GM12878 (cell line): ENCODE results near the gene BCO1. TPM values are rescaled to one million over a fixed set of nuclear protein-coding genes. Genes with fewer than 3 reads are reported as not detected.

Source experiments
- BMI1 ChIP-seq: fragments of 450-650 bp; IDR thresholded peaks from 2 replicates; pipeline ENCODE4 v1.6.1; 2016; ENCODE audit warnings: mild to moderate bottlenecking, moderate library complexity, borderline replicate concordance
- CHD2 ChIP-seq: IDR thresholded peaks from 2 replicates; pipeline ENCODE4 v1.6.1; 2011; ENCODE audit warnings: low read depth, low read length, improper control_type of control experiment, borderline replicate concordance
- E4F1 ChIP-seq: fragments of 450-650 bp; IDR thresholded peaks from 2 replicates; pipeline ENCODE4 v1.6.1; 2018; ENCODE audit warnings: borderline replicate concordance, mild to moderate bottlenecking; ENCODE audit not compliant: partially characterized antibody
- EED ChIP-seq: sonication (generic); IDR thresholded peaks from 2 replicates; pipeline ENCODE4 v1.6.1; 2016; ENCODE audit warnings: antibody characterized with exemption, low read depth
- EGR1 ChIP-seq, 2 experiments: IDR thresholded peaks; 1 replicate in 1 of 2; 2 replicates in 1 of 2; pipeline ENCODE4 v1.6.1; 2011 to 2012; ENCODE audit warnings: low read depth in 2 of 2, low read length in 2 of 2, borderline replicate concordance in 1 of 2, mild to moderate bottlenecking in 1 of 2, moderate library complexity in 1 of 2
- ETV6 ChIP-seq, 2 experiments: fragments of 450-650 bp in 1 of 2; IDR thresholded peaks in 1 of 2; conservative IDR thresholded peaks in 1 of 2; 2 replicates each; pipeline ENCODE4 v1.6.1; 2014; ENCODE audit warnings: antibody characterized with exemption in 1 of 2, borderline replicate concordance in 1 of 2, low read depth in 1 of 2, mild to moderate bottlenecking in 1 of 2, moderate library complexity in 1 of 2
- KAT2A ChIP-seq: conservative IDR thresholded peaks from 2 replicates; pipeline ENCODE4 v1.6.1; 2011; ENCODE audit warnings: low read depth, low read length; ENCODE audit not compliant: control insufficient read depth
- MXI1 ChIP-seq: fragments of 150-350 bp; IDR thresholded peaks from 2 replicates; pipeline ENCODE4 v1.6.1; 2011; ENCODE audit warnings: low read depth, mild to moderate bottlenecking, inconsistent platforms, low read length, improper control_type of control experiment
- MYC ChIP-seq: IDR thresholded peaks from 2 replicates; pipeline ENCODE4 v1.6.1; 2011; ENCODE audit warnings: mild to moderate bottlenecking, low read length, moderate library complexity, inconsistent platforms; ENCODE audit not compliant: insufficient read depth, insufficient replicate concordance, insufficient read length, severe bottlenecking
- NFXL1 ChIP-seq: fragments of 450-650 bp; IDR thresholded peaks from 2 replicates; pipeline ENCODE4 v1.6.1; 2017; ENCODE audit warnings: antibody characterized with exemption, mild to moderate bottlenecking, borderline replicate concordance
- NFYB ChIP-seq: IDR thresholded peaks from 2 replicates; pipeline ENCODE4 v1.6.1; 2011; ENCODE audit warnings: low read depth, mild to moderate bottlenecking, low read length, improper control_type of control experiment, moderate library complexity; ENCODE audit not compliant: insufficient read depth
- PAX5 ChIP-seq: IDR thresholded peaks from 2 replicates; pipeline ENCODE4 v1.6.1; 2011; ENCODE audit warnings: low read depth, low read length, borderline replicate concordance
- RCOR1 ChIP-seq: conservative IDR thresholded peaks from 2 replicates; pipeline ENCODE4 v1.6.1; 2012; ENCODE audit warnings: low read depth, low read length, improper control_type of control experiment
- SIX5 ChIP-seq: IDR thresholded peaks from 2 replicates; pipeline ENCODE4 v1.6.1; 2011; ENCODE audit warnings: mild to moderate bottlenecking, low read depth, low read length, moderate library complexity; ENCODE audit not compliant: severe bottlenecking
- STAT1 ChIP-seq: fragments of 450-650 bp; conservative IDR thresholded peaks from 2 replicates; pipeline ENCODE4 v1.6.1; 2014; ENCODE audit warnings: antibody characterized with exemption, mild to moderate bottlenecking
- ZBED1 ChIP-seq: IDR thresholded peaks from 2 replicates; pipeline ENCODE4 v1.6.1; 2016; ENCODE audit warnings: borderline replicate concordance
- ZNF24 ChIP-seq: fragments of 450-650 bp; IDR thresholded peaks from 2 replicates; pipeline ENCODE4 v1.6.1; 2017; ENCODE audit warnings: antibody characterized with exemption, mild to moderate bottlenecking
- ZNF687 ChIP-seq: fragments of 450-650 bp; IDR thresholded peaks from 2 replicates; pipeline ENCODE4 v1.6.1; 2017; ENCODE audit warnings: mild to moderate bottlenecking, moderate library complexity
- polyA plus RNA-seq, 11 experiments: library from polyadenylated mRNA; depleted of rRNA in 4 of 11; unstranded in 6 of 11; stranded (reverse) in 5 of 11; fragments of >200 nt; fragmentation: Nextera tagmentation in 4 of 11; fragmentation: Illumina TruSeq in 1 of 11; extraction: Ambion mirVana in 4 of 11; extraction: Trizol in 1 of 11; gene quantifications; 1 replicate in 1 of 11; 2 replicates in 10 of 11; pipeline versions ENCODE4 v1.2.1 to v1.2.3, GENCODE V29; 2011 to 2016; ENCODE audit warnings: inconsistent platforms in 2 of 11, missing spikeins in 2 of 11, low read depth in 1 of 11
- total RNA-seq, 4 experiments: library from RNA; depleted of rRNA in 3 of 4; stranded (reverse); fragments of >200 nt in 3 of 4; fragmentation: Illumina TruSeq in 1 of 4; extraction: Trizol in 1 of 4; gene quantifications; 2 replicates each; pipeline versions ENCODE4 v1.2.1 to v1.2.3, GENCODE V29; 2013 to 2021
- TF ChIP-seq, protein P1 (sequence below): fragments of 450-650 bp; formaldehyde crosslinking; IDR thresholded peaks from 2 replicates; pipeline ENCODE4 v1.4.0; 2020; ENCODE audit warnings: mild to moderate bottlenecking, moderate library complexity

Gene BCO1
- total and polyA plus RNA-seq, 10 of the 15 experiments (the other 5 are each of a cell fraction or from before 2014, with no cell fraction given) = 0.09 to 0.21 (median 0.14) TPM; not detected in 7

GRCh38 chr16:81314603-81315270, 76.2 kb downstream of the BCO1 start, which contains the start of gene GAN (continued):
- TF ChIP-seq NFXL1 (peak; percentile 45; the same call in 1 of the 2 replicates), PAX5 (0 out of 2 replicates have a peak, but pooled peaks have one; percentile 38), BMI1 (no peak), EED (peak; percentile 54), ZBED1 (no peak), ZNF687 (no peak; the same call in 1 of the 2 replicates), MXI1 (no peak), NFYB (peak; percentile 42; the same call in 1 of the 2 replicates), KAT2A (no peak), ETV6 (conservative IDR thresholded peaks at IDR 0.05 in 1 of 2, IDR thresholded peaks at IDR 0.05 in 1 of 2; ENCODE audit: borderline replicate concordance in 1 of 2, low read depth in 1 of 2) (no peak), STAT1 (no peak), SIX5 (peak; percentile 31), EGR1 (IDR thresholded peaks at IDR 0.05; ENCODE audit: borderline replicate concordance in 1 of 2, low read depth in 2 of 2, low read length in 2 of 2) (peak; percentile 52 to 98), ZNF24 (no peak), RCOR1 (no peak), MYC (no peak), E4F1 (peak; percentile 44), CHD2 (peak; percentile 67; the same call in 1 of the 2 replicates)
- TF ChIP-seq, protein P1, sequence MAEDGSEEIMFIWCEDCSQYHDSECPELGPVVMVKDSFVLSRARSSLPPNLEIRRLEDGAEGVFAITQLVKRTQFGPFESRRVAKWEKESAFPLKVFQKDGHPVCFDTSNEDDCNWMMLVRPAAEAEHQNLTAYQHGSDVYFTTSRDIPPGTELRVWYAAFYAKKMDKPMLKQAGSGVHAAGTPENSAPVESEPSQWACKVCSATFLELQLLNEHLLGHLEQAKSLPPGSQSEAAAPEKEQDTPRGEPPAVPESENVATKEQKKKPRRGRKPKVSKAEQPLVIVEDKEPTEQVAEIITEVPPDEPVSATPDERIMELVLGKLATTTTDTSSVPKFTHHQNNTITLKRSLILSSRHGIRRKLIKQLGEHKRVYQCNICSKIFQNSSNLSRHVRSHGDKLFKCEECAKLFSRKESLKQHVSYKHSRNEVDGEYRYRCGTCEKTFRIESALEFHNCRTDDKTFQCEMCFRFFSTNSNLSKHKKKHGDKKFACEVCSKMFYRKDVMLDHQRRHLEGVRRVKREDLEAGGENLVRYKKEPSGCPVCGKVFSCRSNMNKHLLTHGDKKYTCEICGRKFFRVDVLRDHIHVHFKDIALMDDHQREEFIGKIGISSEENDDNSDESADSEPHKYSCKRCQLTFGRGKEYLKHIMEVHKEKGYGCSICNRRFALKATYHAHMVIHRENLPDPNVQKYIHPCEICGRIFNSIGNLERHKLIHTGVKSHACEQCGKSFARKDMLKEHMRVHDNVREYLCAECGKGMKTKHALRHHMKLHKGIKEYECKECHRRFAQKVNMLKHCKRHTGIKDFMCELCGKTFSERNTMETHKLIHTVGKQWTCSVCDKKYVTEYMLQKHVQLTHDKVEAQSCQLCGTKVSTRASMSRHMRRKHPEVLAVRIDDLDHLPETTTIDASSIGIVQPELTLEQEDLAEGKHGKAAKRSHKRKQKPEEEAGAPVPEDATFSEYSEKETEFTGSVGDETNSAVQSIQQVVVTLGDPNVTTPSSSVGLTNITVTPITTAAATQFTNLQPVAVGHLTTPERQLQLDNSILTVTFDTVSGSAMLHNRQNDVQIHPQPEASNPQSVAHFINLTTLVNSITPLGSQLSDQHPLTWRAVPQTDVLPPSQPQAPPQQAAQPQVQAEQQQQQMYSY (CRISPR knock-in tag) = no peak
